OCI-LY1 (cell line): ENCODE measurements around the gene MEMO1.

Experiments
- H2AFZ ChIP-seq: fragments of 200-600 bp; sonication (generic), shearing (Covaris generic); 2 replicates; pipeline ENCODE4 v1.6.0; 2014; ENCODE audit warnings: antibody characterized with exemption, mild to moderate bottlenecking, low read length
- H3F3A ChIP-seq: fragments of 200-600 bp; sonication (generic), shearing (Covaris generic); 2 replicates; pipeline ENCODE4 v1.6.0; 2014; ENCODE audit warnings: mild to moderate bottlenecking, antibody characterized with exemption, low read length, moderate library complexity; ENCODE audit not compliant: insufficient read depth
- H3K27ac ChIP-seq: fragments of 200-600 bp; sonication (generic); 2 replicates; pipeline ENCODE4 v1.5.1; 2014; ENCODE audit warnings: low read length, mixed run types, mild to moderate bottlenecking, low read depth; ENCODE audit not compliant: poor library complexity, severe bottlenecking
- H3K27me3 ChIP-seq: fragments of 200-600 bp; sonication (generic); 2 replicates; pipeline ENCODE4 v1.6.0; 2014; ENCODE audit warnings: antibody characterized with exemption, mild to moderate bottlenecking, low read length, moderate library complexity; ENCODE audit not compliant: insufficient read depth
- H3K36me3 ChIP-seq: fragments of 200-600 bp; sonication (generic); 2 replicates; pipeline ENCODE4 v1.6.1; 2014; ENCODE audit warnings: mild to moderate bottlenecking, antibody characterized with exemption, low read length, moderate library complexity, mixed read lengths; ENCODE audit not compliant: insufficient read depth
- H3K4me1 ChIP-seq: fragments of 200-600 bp; sonication (generic); 2 replicates; pipeline ENCODE4 v1.5.1; 2014; ENCODE audit warnings: mild to moderate bottlenecking, low read length, moderate library complexity; ENCODE audit not compliant: insufficient read depth, severe bottlenecking
- H3K4me2 ChIP-seq: fragments of 200-600 bp; sonication (generic), shearing (Covaris generic); 2 replicates; pipeline ENCODE4 v1.6.1; 2014; ENCODE audit warnings: low read length
- H3K4me3 ChIP-seq: fragments of 200-600 bp; sonication (generic); 2 replicates; pipeline ENCODE4 v1.5.1; 2014; ENCODE audit warnings: low read length, low read depth, mild to moderate bottlenecking, mixed read lengths; ENCODE audit not compliant: poor library complexity, severe bottlenecking
- H3K79me2 ChIP-seq: fragments of 200-600 bp; shearing (Covaris generic); 2 replicates; pipeline ENCODE4 v1.6.1; 2016; ENCODE audit warnings: mixed run types, low read length, mixed read lengths; ENCODE audit not compliant: insufficient read depth
- H3K9ac ChIP-seq: fragments of 200-600 bp; sonication (generic), shearing (Covaris generic); 2 replicates; pipeline ENCODE4 v1.6.1; 2014; ENCODE audit warnings: mild to moderate bottlenecking, low read length, mixed read lengths
- H3K9me2 ChIP-seq: fragments of 200-600 bp; sonication (generic), shearing (Covaris generic); 2 replicates; pipeline ENCODE4 v1.6.1; 2014; ENCODE audit warnings: low read depth, mild to moderate bottlenecking, low read length, mixed read lengths
- H3K9me3 ChIP-seq: fragments of 200-600 bp; shearing (Covaris generic); 2 replicates; pipeline ENCODE4 v1.6.1; 2014; ENCODE audit warnings: low read length, mixed read lengths
- H4K20me1 ChIP-seq: fragments of 200-600 bp; sonication (generic), shearing (Covaris generic); 2 replicates; pipeline ENCODE4 v1.6.0; 2016; ENCODE audit warnings: mild to moderate bottlenecking, low read length; ENCODE audit not compliant: insufficient read depth
- CTCF ChIP-seq: fragments of 200-600 bp; sonication (generic), shearing (Covaris generic); IDR thresholded peaks from 2 replicates; pipeline ENCODE4 v1.5.1; 2017; ENCODE audit warnings: mild to moderate bottlenecking, antibody characterized with exemption, low read length, moderate library complexity, mixed read lengths
- EZH2 ChIP-seq: fragments of 200-600 bp; sonication (generic), shearing (Covaris generic); IDR thresholded peaks from 2 replicates; pipeline ENCODE4 v1.8.0; 2017; ENCODE audit warnings: borderline replicate concordance, mixed run types, mild to moderate bottlenecking, antibody characterized with exemption, low read length, moderate library complexity, mixed read lengths

Gene MEMO1

GRCh38 chr2:31940920-31941319 lies 69.9 kb downstream of the MEMO1 start:
- Histone ChIP-seq H3K9me3 (no peaks in the 10 kb centered on the region), H4K20me1 (no peaks in the 10 kb centered on the region), H3K4me2 (no peak overlapping the region), H3K4me3 (no peak overlapping the region), H3K9me2 (no peaks in the 10 kb centered on the region), H3K4me1 (peaks cover 5% of the 10 kb centered on the region), H3K79me2 (peaks cover 43% of the 10 kb centered on the region), H3K27me3 (no peaks in the 10 kb centered on the region), H3K9ac (no peak overlapping the region), H2AFZ (no peak overlapping the region), H3K27ac (no peak overlapping the region), H3F3A (no peaks in the 10 kb centered on the region), H3K36me3 (peaks cover 24% of the 10 kb centered on the region; the same call in 1 of the 2 replicates)
- TF ChIP-seq EZH2 (no peak), CTCF (no peak)

DNA sequence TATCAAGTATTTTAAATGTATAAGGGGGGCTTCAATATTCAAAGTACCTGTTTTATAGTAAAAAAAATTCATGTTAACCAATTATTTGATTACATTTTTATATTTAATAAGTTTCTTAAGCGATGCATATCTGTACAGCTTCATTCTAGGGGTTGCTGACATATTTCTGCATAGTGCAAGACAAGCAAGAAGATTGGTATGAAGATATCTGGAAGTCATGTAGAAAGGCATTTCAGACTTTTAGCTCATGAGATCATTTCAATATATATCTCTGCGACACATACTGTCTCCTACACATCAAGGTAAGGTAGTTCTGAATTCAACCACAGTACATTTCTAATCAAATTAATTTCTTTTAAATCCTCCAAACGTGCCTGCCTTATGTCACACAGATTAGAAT lies 73.1 kb downstream of the MEMO1 start:
- H3K9me3 ChIP-seq: no peaks in the 10 kb centered on the region
- no peaks in the 10 kb centered on the region for H3K9me2 ChIP-seq
- H4K20me1 ChIP-seq: no peaks in the 10 kb centered on the region
- peaks cover 28% of the 10 kb centered on the region; the same call in 1 of the 2 replicates for H3K79me2 ChIP-seq
- peaks cover 17% of the 10 kb centered on the region; the same call in 1 of the 2 replicates for H3K36me3 ChIP-seq
- TF ChIP-seq CTCF (no peak), EZH2 (no peak)
- H3F3A ChIP-seq: no peaks in the 10 kb centered on the region
- H2AFZ ChIP-seq: no peak overlapping the region
- H3K4me1 ChIP-seq: no peaks in the 10 kb centered on the region
- H3K4me2 ChIP-seq: no peak overlapping the region
- H3K4me3 ChIP-seq: no peak overlapping the region
- no peak overlapping the region for H3K9ac ChIP-seq
- H3K27me3 ChIP-seq: no peaks in the 10 kb centered on the region
- H3K27ac ChIP-seq: no peak overlapping the region

DNA sequence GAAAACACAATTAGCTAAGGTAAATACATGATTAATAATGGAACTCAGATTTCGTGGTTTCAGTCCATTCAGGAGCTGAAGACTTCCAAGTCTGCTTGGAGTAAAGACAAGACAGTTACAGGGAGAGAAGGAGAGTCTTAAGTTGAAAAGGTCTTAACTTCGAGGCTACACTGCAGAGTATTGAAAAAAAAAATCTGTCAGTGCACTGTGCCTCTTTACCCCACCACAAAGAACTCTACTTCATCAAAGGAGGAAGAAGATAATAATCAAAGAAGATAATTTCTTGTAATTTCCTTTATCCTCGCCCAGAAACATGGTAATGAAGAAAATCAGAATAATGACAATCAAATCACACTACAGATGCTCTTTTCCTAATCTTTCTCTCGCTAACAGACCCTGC lies 75.4 kb downstream of the MEMO1 start:
- no peaks in the 10 kb centered on the region for H3K4me1 ChIP-seq
- TF ChIP-seq CTCF: no peak
- TF ChIP-seq EZH2: no peak
- H3K79me2 ChIP-seq: peaks cover 28% of the 10 kb centered on the region
- H3K9me2 ChIP-seq: no peaks in the 10 kb centered on the region
- no peak overlapping the region for H3K9ac ChIP-seq
- H3K4me2 ChIP-seq: no peak overlapping the region
- H4K20me1 ChIP-seq: no peaks in the 10 kb centered on the region
- H2AFZ ChIP-seq: no peak overlapping the region
- H3K36me3 ChIP-seq: peaks cover 7% of the 10 kb centered on the region; the same call in 1 of the 2 replicates
- no peak overlapping the region for H3K4me3 ChIP-seq
- no peaks in the 10 kb centered on the region for H3K27me3 ChIP-seq
- no peaks in the 10 kb centered on the region for H3K9me3 ChIP-seq
- no peaks in the 10 kb centered on the region for H3F3A ChIP-seq
- H3K27ac ChIP-seq: no peak overlapping the region
